Chondrocyte (in vitro differentiated cells): ENCODE results near the gene FNDC11. TPM values are rescaled to one million over a fixed set of nuclear protein-coding genes. Genes with fewer than 3 reads are reported as not detected.
"Not testable (repeated sequence)": the region's sequence is repeated elsewhere in the genome, so short reads cannot be mapped to it uniquely, and the experiment has no call there.

Experiments used
- DNase-seq: peaks from one replicate; pipeline ENCODE4 v3.0.0; 2021; ENCODE audit warnings: mixed read lengths, low spot score
- H3K27ac Mint-ChIP-seq: one replicate; pipeline ENCODE4 v1.8.0; 2021; ENCODE audit warnings: mild to moderate bottlenecking, moderate library complexity, mixed read lengths; ENCODE audit not compliant: unreplicated experiment
- H3K27me3 Mint-ChIP-seq: 2 replicates; pipeline ENCODE4 v1.8.0; 2021; ENCODE audit warnings: low read depth, mixed read lengths
- H3K36me3 Mint-ChIP-seq: 2 replicates; pipeline ENCODE4 v1.8.0; 2021; ENCODE audit warnings: low read depth, mixed read lengths
- H3K4me1 Mint-ChIP-seq: 2 replicates; pipeline ENCODE4 v1.8.0; 2021; ENCODE audit warnings: low read depth, mild to moderate bottlenecking, mixed read lengths
- H3K4me3 Mint-ChIP-seq: one replicate; pipeline ENCODE4 v1.8.0; 2021; ENCODE audit warnings: mild to moderate bottlenecking, moderate library complexity, mixed read lengths; ENCODE audit not compliant: unreplicated experiment
- H3K9me3 Mint-ChIP-seq: 2 replicates; pipeline ENCODE4 v1.8.0; 2021; ENCODE audit warnings: low read depth, mixed read lengths
- total RNA-seq: library from RNA; stranded (reverse); gene quantifications from 3 replicates; pipeline ENCODE4 v1.2.1, GENCODE V29; 2021
- TF ChIP-seq, protein P1 (sequence below): fragments of 200-600 bp; sonication (generic); IDR thresholded peaks from 2 replicates; pipeline ENCODE4 v1.5.0; 2021; ENCODE audit warnings: antibody characterized with exemption, mild to moderate bottlenecking, moderate library complexity

FNDC11 gene
- total RNA-seq, 1 donor from 2014 or later = 0.25 TPM

DNA sequence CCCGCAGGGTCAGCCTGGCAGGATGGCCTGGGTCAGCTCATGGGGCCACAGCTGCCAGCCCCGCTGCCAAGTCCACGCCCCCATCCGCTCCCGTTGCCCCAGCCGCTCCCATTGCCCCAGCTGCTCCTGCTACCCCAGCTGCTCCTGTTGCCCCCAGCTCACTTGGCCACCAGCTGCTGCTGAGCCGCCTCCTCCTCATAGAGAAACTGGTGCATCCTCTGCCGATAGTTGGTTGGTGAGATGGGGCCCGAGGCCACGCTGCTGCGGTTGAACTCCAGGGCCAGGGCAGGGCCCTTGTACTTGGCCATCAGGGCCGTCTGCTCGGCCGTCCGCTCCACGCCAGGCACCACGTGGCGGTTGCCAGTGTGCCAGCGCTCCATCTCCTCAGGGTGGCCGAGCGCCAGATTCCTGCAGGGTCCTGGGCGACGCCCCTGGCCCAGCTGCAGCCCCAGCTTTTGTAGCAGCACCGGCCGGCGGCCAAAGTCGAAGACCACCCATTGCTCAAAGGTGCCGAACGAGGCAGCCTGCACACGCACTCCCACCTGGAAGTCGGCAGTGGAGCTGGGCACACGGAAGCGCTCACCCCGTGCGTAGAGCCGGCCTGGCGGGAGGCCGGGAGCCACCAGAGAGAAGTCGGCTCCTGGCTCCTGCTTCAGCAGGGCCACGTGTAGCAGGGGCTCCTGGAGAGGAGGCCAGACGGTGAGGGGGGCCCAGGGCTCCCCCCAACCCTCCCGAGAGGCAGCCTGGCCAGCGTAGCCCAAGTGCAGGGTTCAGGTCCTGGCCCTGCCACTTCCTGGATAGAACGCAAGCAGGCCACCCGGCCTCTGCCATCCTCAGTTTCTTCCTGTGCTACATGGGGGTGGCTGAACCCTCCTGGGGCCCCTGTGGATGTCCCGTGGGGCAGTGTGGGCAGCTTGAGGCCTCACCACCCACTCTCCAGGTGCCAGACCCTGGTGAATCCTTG lies 15.3 kb downstream of the FNDC11 start:
- Mint-ChIP-seq H3K36me3 (no peaks in the 10 kb centered on the region), H3K27me3 (no peaks in the 10 kb centered on the region), H3K9me3 (no peaks in the 10 kb centered on the region), H3K4me1 (peaks cover 3% of the 10 kb centered on the region), H3K27ac (no peak overlapping the region), H3K4me3 (no peak overlapping the region)
- DNase-seq = no peak
- TF ChIP-seq, protein P1, sequence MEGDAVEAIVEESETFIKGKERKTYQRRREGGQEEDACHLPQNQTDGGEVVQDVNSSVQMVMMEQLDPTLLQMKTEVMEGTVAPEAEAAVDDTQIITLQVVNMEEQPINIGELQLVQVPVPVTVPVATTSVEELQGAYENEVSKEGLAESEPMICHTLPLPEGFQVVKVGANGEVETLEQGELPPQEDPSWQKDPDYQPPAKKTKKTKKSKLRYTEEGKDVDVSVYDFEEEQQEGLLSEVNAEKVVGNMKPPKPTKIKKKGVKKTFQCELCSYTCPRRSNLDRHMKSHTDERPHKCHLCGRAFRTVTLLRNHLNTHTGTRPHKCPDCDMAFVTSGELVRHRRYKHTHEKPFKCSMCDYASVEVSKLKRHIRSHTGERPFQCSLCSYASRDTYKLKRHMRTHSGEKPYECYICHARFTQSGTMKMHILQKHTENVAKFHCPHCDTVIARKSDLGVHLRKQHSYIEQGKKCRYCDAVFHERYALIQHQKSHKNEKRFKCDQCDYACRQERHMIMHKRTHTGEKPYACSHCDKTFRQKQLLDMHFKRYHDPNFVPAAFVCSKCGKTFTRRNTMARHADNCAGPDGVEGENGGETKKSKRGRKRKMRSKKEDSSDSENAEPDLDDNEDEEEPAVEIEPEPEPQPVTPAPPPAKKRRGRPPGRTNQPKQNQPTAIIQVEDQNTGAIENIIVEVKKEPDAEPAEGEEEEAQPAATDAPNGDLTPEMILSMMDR = no peak

DNA sequence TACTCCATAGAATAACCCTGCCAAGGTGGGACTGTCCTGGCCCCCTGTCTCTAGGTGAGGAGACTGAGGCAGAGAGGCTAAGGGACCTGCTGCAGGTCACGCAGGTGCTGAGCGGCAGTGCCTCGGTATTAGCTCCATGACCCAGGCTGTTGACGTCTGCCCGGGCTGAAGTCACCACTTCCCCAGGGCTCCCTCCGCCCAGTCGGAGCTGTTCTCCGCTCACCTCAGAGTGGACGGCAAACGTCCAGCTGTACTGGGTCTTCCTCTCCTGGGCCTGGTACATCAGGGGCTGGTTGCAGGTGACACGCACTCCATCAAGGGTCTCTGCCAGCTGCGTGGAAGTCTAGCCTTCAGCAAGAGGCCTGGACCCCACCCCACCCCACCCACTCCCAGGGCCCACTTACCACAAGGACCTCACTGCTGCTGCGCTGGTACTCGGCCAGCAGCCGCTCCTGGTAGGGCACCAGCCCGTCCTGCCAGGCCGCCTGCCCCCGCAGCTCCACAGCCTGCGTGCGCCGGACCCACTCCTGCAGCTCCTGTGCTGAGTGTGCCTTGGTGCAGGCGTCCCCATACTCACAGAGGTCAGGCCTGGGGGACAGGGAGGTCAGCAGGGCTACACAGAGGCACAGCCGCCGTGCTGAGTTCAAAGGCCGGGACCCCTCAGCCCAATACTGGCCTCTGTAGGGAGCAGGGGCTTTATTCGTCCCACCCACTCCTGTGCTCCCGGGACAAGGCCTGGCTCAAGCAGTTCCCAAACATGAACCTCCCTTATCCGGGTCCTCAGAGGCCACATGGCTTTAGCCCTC lies 16.5 kb downstream of the FNDC11 start:
- no peaks in the 10 kb centered on the region for H3K9me3 Mint-ChIP-seq
- no peak overlapping the region for H3K4me3 Mint-ChIP-seq
- DNase-seq = no peak
- H3K27me3 Mint-ChIP-seq = no peaks in the 10 kb centered on the region
- TF ChIP-seq, protein P1 = no peak
- H3K36me3 Mint-ChIP-seq = no peaks in the 10 kb centered on the region
- no peak overlapping the region for H3K27ac Mint-ChIP-seq
- H3K4me1 Mint-ChIP-seq = peaks cover 9% of the 10 kb centered on the region

DNA sequence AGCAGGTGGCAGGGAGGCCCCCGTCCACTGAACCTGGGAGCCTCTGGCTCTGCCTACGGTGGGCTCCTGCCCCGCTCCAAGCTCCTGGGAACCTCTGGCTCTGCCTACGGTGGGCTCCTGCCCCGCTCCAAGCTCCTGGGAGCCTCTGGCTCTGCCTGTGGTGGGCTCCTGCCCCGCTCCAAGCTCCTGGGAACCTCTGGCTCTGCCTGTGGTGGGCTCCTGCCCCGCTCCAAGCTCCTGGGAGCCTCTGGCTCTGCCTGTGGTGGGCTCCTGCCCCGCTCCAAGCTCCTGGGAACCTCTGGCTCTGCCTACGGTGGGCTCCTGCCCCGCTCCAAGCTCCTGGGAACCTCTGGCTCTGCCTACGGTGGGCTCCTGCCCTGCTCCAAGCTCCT lies 17.1 kb downstream of the FNDC11 start:
- H3K4me1 Mint-ChIP-seq = peaks cover 13% of the 10 kb centered on the region
- not testable (repeated sequence) for H3K27me3 Mint-ChIP-seq, H3K4me3 Mint-ChIP-seq, H3K27ac Mint-ChIP-seq, H3K36me3 Mint-ChIP-seq, H3K9me3 Mint-ChIP-seq, DNase-seq

- H3K27ac Mint-ChIP-seq = no peak overlapping the region
- DNase-seq = no peak
- H3K4me3 Mint-ChIP-seq = no peak overlapping the region
Observed at GRCh38 chr20:63572071-63572787, 18.3 kb downstream of the FNDC11 start.

More at GRCh38 chr20:63572071-63572787, 18.3 kb downstream of the FNDC11 start:
- Mint-ChIP-seq H3K27me3 (no peaks in the 10 kb centered on the region), H3K36me3 (no peaks in the 10 kb centered on the region), H3K4me1 (peaks cover 16% of the 10 kb centered on the region), H3K9me3 (no peaks in the 10 kb centered on the region)
- TF ChIP-seq, protein P1 = no peak
